K562 (cell line): ENCODE data around the gene ZC3H13. TPM values are rescaled to one million over a fixed set of nuclear protein-coding genes. Genes with fewer than 3 reads are reported as not detected.

Experiments used
- ATAC-seq: fragments of 200-7000 bp; cut with Tn5 transposase; 3 replicates; pipeline ENCODE4 v1.9.1; 2020; ENCODE audit warnings: moderate library complexity
- BruUV-seq: library from RNA; stranded (reverse); fragments of 400-500 nt; replicated peaks from 2 replicates; lab custom pipeline; 2021; lab: Mats Ljungman, UMichigan
- CTCF ChIA-PET: fragments of 300-600 bp; formaldehyde crosslinking; extraction: SDS; loops from one replicate; lab custom pipeline; 2021; ENCODE audit warnings: low intra/inter-chr PET ratio; lab: Yijun Ruan, JAX
- POLR2A ChIA-PET: fragments of 300-600, 350-650 bp; sonication (Branson Sonifier 250); formaldehyde crosslinking; extraction: SDS; loops from one replicate; lab custom pipeline; 2021; ENCODE audit warnings: antibody characterized with exemption, inconsistent platforms; lab: Yijun Ruan, JAX
- DNase-seq, 4 experiments: peaks; one replicate each; pipeline versions ENCODE4 v3.0.0 to v3.0.0-alpha.2; 2011 to 2018; ENCODE audit warnings: low spot score in 3 of 4, mixed read lengths in 3 of 4; ENCODE audit errors: extremely low read depth in 1 of 4
- FAIRE-seq: peaks from 2 replicates; lab custom pipeline; 2011; peaks lifted over from hg19 to GRCh38; lab: Jason Lieb, UNC
- H2AFZ ChIP-seq: 2 replicates; pipeline ENCODE4 v1.6.0; 2011; ENCODE audit warnings: low read depth, low read length, control low read depth, inconsistent platforms
- H3K27ac ChIP-seq: fragments of 200-600 bp; 3 replicates; pipeline ENCODE4 v1.8.0; 2011; ENCODE audit warnings: low read depth, mild to moderate bottlenecking, control low read depth, inconsistent platforms, low read length, moderate library complexity, mixed read lengths; ENCODE audit errors: extremely low read depth
- H3K27me3 ChIP-seq, 2 experiments: fragments of 300-600 bp in 1 of 2; 2 replicates in 1 of 2; 3 replicates in 1 of 2; pipeline versions ENCODE4 v1.6.0 to v1.8.0; 2011; ENCODE audit warnings: inconsistent platforms in 2 of 2, low read length in 2 of 2, mild to moderate bottlenecking in 1 of 2, mixed read lengths in 1 of 2, moderate library complexity in 1 of 2; ENCODE audit not compliant: control insufficient read depth in 2 of 2, insufficient read depth in 2 of 2
- H3K36me3 ChIP-seq: fragments of 300-600 bp; 3 replicates; pipeline ENCODE4 v1.8.0; 2011; ENCODE audit warnings: mild to moderate bottlenecking, low read length, inconsistent platforms; ENCODE audit not compliant: control insufficient read depth, insufficient read depth
- H3K4me1 ChIP-seq, 2 experiments: fragments of 200-600 bp in 1 of 2; replicated peaks in 1 of 2; 2 replicates in 1 of 2; 3 replicates in 1 of 2; pipeline versions ENCODE4 v1.5.1 to v1.8.0; 2011; ENCODE audit warnings: inconsistent platforms in 2 of 2, low read length in 2 of 2, mild to moderate bottlenecking in 1 of 2, mixed read lengths in 1 of 2, moderate library complexity in 1 of 2; ENCODE audit not compliant: control insufficient read depth in 2 of 2, insufficient read depth in 2 of 2
- H3K4me2 ChIP-seq: 2 replicates; pipeline ENCODE4 v1.6.1; 2011; ENCODE audit warnings: low read length, control low read depth, inconsistent platforms, mixed read lengths; ENCODE audit not compliant: insufficient read depth
- H3K4me3 ChIP-seq: fragments of 200-600 bp; sonication (generic), shearing (Covaris generic); 2 replicates; pipeline ENCODE4 v1.5.1; 2016; ENCODE audit warnings: control low read depth, inconsistent platforms
- H3K79me2 ChIP-seq: fragments of 200-600 bp; 3 replicates; pipeline ENCODE4 v1.8.0; 2011; ENCODE audit warnings: low read length, inconsistent platforms; ENCODE audit not compliant: control insufficient read depth, insufficient read depth
- H3K9ac ChIP-seq, 2 experiments: 2 replicates each; pipeline versions ENCODE4 v1.6.0 to v1.6.1; 2011; ENCODE audit warnings: low read depth in 2 of 2, low read length in 2 of 2, control low read depth in 1 of 2, inconsistent platforms in 1 of 2, mild to moderate bottlenecking in 1 of 2, mixed read lengths in 1 of 2; ENCODE audit not compliant: insufficient read depth in 1 of 2
- H3K9me1 ChIP-seq: one replicate; pipeline ENCODE4 v1.6.0; 2011; ENCODE audit warnings: inconsistent platforms, mild to moderate bottlenecking, low read length, moderate library complexity; ENCODE audit not compliant: control insufficient read depth, insufficient read depth
- H3K9me3 ChIP-seq: replicated peaks from 2 replicates; pipeline ENCODE4 v1.5.1; 2011; ENCODE audit warnings: low read depth, low read length, inconsistent platforms; ENCODE audit not compliant: control insufficient read depth, insufficient read depth
- H4K20me1 ChIP-seq: replicated peaks from 2 replicates; pipeline ENCODE4 v1.6.1; 2011; ENCODE audit warnings: low read length, inconsistent platforms, mixed read lengths; ENCODE audit not compliant: control insufficient read depth, insufficient read depth
- CEBPB ChIP-seq: fragments of 450-650 bp; IDR thresholded peaks from 2 replicates; pipeline ENCODE4 v1.6.1; 2016; ENCODE audit warnings: missing genetic modification characterization, missing compliant biosample characterization
- CEBPG ChIP-seq, 3 experiments: fragments of 200-800 bp in 1 of 3; sonication (Bioruptor generic) in 1 of 3; sonication (generic) in 1 of 3; formaldehyde crosslinking in 1 of 3; IDR thresholded peaks in 2 of 3; conservative IDR thresholded peaks in 1 of 3; 2 replicates each; pipeline versions ENCODE4 v1.6.1 to v1.8.0; 2016 to 2022; ENCODE audit warnings: missing compliant biosample characterization in 2 of 3, missing genetic modification characterization in 2 of 3, mild to moderate bottlenecking in 1 of 3, missing genetic modification reagents in 1 of 3
- HNRNPLL ChIP-seq: fragments of 200-400 bp; formaldehyde crosslinking; IDR thresholded peaks from 2 replicates; pipeline ENCODE4 v1.6.1; 2017; ENCODE audit warnings: low read length, low read depth, mild to moderate bottlenecking; ENCODE audit not compliant: poor library complexity, severe bottlenecking
- MYC ChIP-seq, 2 experiments: fragments of 250-450 bp in 1 of 2; sonication (Bioruptor Pico) in 1 of 2; IDR thresholded peaks; 2 replicates each; pipeline versions ENCODE4 v1.5.1 to v1.6.1; 2012 to 2021; ENCODE audit warnings: low read depth in 2 of 2, borderline replicate concordance in 1 of 2, improper control_type of control experiment in 1 of 2, low read length in 1 of 2, mild to moderate bottlenecking in 1 of 2, moderate library complexity in 1 of 2
- NUFIP1 ChIP-seq: fragments of 450-650 bp; IDR thresholded peaks from 2 replicates; pipeline ENCODE4 v1.6.1; 2018; ENCODE audit not compliant: partially characterized antibody
- SMARCC2 ChIP-seq: fragments of 450-650 bp; IDR thresholded peaks from 2 replicates; pipeline ENCODE4 v1.6.1; 2017; ENCODE audit warnings: antibody characterized with exemption, moderate library complexity, mild to moderate bottlenecking, low read depth
- SRF ChIP-seq, 2 experiments: fragments of 250-450, 450-650 bp in 1 of 2; sonication (Bioruptor Pico) in 1 of 2; sonication (generic) in 1 of 2; formaldehyde crosslinking; IDR thresholded peaks; 2 replicates each; pipeline versions ENCODE4 v1.5.0 to v1.5.1; 2020 to 2022; ENCODE audit warnings: mild to moderate bottlenecking in 1 of 2, missing genetic modification reagents in 1 of 2
- STAG1 ChIP-seq: sonication (generic); formaldehyde crosslinking; IDR thresholded peaks from 2 replicates; pipeline ENCODE4 v1.5.0; 2020; ENCODE audit warnings: missing genetic modification reagents, borderline replicate concordance
- TBL1XR1 ChIP-seq, 2 experiments: IDR thresholded peaks; 2 replicates each; pipeline ENCODE4 v1.6.1; 2012; ENCODE audit warnings: improper control_type of control experiment in 2 of 2, low read length in 2 of 2, mild to moderate bottlenecking in 1 of 2
- ZNF184 ChIP-seq: sonication (generic); formaldehyde crosslinking; IDR thresholded peaks from 2 replicates; pipeline ENCODE4 v1.5.0; 2020; ENCODE audit warnings: missing genetic modification reagents
- in situ Hi-C: fragments of 300-500 bp; cut with MboI; formaldehyde crosslinking; loops from 4 replicates; pipeline ENCODE4 v1.15.0; 2018; ENCODE audit warnings: inconsistent platforms, mixed read lengths
- intact Hi-C: fragments of 100-400 bp; cut with micrococcal nuclease; formaldehyde crosslinking; loops from 2 replicates; pipeline ENCODE4 v1.14.2; 2022
- polyA plus RNA-seq, 8 experiments: library from polyadenylated mRNA; depleted of rRNA in 4 of 8; stranded (reverse) in 5 of 8; unstranded in 3 of 8; fragments of >200 nt; fragmentation: Nextera tagmentation in 2 of 8; fragmentation: Illumina TruSeq in 1 of 8; extraction: Ambion mirVana in 2 of 8; extraction: Trizol in 1 of 8; gene quantifications; 2 replicates each; pipeline versions ENCODE4 v1.2.1 to v1.2.3, GENCODE V29; 2011 to 2014; ENCODE audit warnings: inconsistent platforms in 1 of 8, missing spikeins in 1 of 8
- total RNA-seq, 7 experiments: library from RNA; depleted of rRNA in 6 of 7; stranded (reverse); fragments of >200 nt in 6 of 7; fragmentation: Illumina TruSeq in 2 of 7; extraction: Trizol in 2 of 7; gene quantifications; 2 replicates each; pipeline versions ENCODE4 v1.2.1 to v1.2.3, GENCODE V29; 2011 to 2021; ENCODE audit warnings: low replicate concordance in 1 of 7
- TF ChIP-seq, protein P1 (sequence below): fragments of 250-450 bp; sonication (Bioruptor Pico); IDR thresholded peaks from 2 replicates; pipeline ENCODE4 v1.8.0; 2022; ENCODE audit warnings: inconsistent platforms
- TF ChIP-seq, protein P2 (sequence below): fragments of 250-450 bp; sonication (Bioruptor Pico); IDR thresholded peaks from 2 replicates; pipeline ENCODE4 v1.9.0; 2021; ENCODE audit warnings: mild to moderate bottlenecking, inconsistent platforms

Gene ZC3H13
- total and polyA plus RNA-seq, 9 of the 15 experiments (the other 6 are each of a cell fraction or from before 2014, with no cell fraction given), result 4.9 to 27.6 (median 12.1) TPM

DNA sequence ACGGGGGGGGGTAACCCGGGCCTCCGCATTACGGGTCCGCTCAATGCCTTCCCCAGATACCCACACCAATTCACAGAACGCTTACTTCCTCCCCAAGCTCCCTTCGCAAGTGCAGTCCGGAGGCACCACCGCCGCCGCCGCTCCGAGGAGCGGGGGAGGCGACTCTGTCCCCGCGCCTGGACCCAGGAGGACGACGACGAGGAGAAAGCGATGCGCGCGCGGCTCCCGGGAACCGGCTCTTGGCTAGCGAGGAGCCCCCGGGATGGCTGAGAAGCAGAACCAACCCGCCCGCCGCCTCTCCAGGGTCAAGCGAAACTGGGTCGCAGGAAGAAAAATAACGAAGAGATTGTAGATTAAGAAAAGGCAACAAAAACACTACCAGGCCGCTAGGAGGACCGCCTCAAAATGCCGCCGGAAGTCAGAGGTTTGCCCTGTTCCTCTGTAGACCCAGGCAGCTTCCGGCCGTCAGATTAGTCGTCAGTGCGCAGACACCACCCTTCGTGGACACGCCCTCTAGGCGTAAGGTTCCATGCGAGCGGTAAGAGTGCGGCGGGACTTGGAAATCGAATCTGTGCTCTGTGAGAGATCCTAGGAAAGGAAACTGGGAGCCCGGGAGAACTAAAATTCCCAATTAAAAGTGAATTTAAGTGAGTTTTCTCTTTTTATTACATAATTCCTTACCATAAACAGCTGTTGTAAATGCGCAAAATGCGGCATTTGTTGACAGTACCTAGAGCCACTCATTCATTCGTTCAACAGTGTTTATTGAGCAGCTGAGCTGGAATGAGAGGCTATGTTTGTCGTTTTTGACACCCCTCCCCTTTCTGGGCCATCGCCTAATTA lies at the start of gene ZC3H13 (continued):
- TF ChIP-seq CEBPB (tag) (no peak), TBL1XR1 (IDR thresholded peaks at IDR 0.05; ENCODE audit: low read length in 2 of 2) (peak in 1 of 2 experiments; percentile 64; a peak in 2 of 4 replicates), ZNF184 (CRISPR knock-in tag) (no peak), SMARCC2 (no peak), SRF (CRISPR knock-in tag; IDR thresholded peaks at IDR 0.05) (no peak), NUFIP1 (no peak), CEBPG (CRISPR knock-in tag; IDR thresholded peaks at IDR 0.05) (no peak), CEBPG (tag; conservative IDR thresholded peaks at IDR 0.05 in 1 of 2, IDR thresholded peaks at IDR 0.05 in 1 of 2) (no peak), HNRNPLL (peak; percentile 87), STAG1 (CRISPR knock-in tag) (no peak)

DNA sequence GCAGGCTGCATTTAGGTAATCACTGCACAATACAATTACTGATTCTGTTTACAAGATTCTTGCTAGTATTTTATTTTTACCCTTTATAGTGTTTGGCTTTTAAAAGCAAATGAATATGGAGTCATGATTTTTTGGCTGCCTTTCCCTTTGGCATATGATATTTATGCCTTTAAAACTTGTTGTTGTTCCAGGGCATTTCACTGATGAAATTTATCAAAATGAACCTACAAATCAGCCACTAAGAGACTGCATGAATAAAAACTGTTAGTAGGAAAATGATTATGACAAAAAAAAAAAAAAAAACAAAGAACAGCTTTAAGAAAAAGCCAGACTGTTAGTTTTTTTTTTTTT lies 49.7 kb upstream of the ZC3H13 start:
- no peak for FAIRE-seq
- Histone ChIP-seq H3K4me1 (peaks cover 0 to 7% of the 10 kb centered on the region in 2 experiments; a peak in 2 of 5 replicates), H3K4me3 (no peak overlapping the region), H3K9me1 (no peaks in the 10 kb centered on the region), H3K79me2 (no peaks in the 10 kb centered on the region), H2AFZ (no peak overlapping the region), H3K9me3 (no peaks in the 10 kb centered on the region), H4K20me1 (no peaks in the 10 kb centered on the region), H3K27ac (no peak overlapping the region), H3K9ac (no peak overlapping the region), H3K4me2 (no peak overlapping the region), H3K27me3 (no peaks in the 10 kb centered on the region), H3K36me3 (no peaks in the 10 kb centered on the region)
- POLR2A ChIA-PET, result no interaction called here
- DNase-seq, result no peak
- in situ Hi-C loops (no loop called here), intact Hi-C loops (no loop called here)
- CTCF ChIA-PET, result no interaction called here
- no peak for ATAC-seq
- no TSS peak for BruUV-seq
- TF ChIP-seq, protein P1, sequence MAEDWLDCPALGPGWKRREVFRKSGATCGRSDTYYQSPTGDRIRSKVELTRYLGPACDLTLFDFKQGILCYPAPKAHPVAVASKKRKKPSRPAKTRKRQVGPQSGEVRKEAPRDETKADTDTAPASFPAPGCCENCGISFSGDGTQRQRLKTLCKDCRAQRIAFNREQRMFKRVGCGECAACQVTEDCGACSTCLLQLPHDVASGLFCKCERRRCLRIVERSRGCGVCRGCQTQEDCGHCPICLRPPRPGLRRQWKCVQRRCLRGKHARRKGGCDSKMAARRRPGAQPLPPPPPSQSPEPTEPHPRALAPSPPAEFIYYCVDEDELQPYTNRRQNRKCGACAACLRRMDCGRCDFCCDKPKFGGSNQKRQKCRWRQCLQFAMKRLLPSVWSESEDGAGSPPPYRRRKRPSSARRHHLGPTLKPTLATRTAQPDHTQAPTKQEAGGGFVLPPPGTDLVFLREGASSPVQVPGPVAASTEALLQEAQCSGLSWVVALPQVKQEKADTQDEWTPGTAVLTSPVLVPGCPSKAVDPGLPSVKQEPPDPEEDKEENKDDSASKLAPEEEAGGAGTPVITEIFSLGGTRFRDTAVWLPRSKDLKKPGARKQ (CRISPR knock-in tag), result no peak
- TF ChIP-seq, protein P2, sequence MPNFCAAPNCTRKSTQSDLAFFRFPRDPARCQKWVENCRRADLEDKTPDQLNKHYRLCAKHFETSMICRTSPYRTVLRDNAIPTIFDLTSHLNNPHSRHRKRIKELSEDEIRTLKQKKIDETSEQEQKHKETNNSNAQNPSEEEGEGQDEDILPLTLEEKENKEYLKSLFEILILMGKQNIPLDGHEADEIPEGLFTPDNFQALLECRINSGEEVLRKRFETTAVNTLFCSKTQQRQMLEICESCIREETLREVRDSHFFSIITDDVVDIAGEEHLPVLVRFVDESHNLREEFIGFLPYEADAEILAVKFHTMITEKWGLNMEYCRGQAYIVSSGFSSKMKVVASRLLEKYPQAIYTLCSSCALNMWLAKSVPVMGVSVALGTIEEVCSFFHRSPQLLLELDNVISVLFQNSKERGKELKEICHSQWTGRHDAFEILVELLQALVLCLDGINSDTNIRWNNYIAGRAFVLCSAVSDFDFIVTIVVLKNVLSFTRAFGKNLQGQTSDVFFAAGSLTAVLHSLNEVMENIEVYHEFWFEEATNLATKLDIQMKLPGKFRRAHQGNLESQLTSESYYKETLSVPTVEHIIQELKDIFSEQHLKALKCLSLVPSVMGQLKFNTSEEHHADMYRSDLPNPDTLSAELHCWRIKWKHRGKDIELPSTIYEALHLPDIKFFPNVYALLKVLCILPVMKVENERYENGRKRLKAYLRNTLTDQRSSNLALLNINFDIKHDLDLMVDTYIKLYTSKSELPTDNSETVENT (CRISPR knock-in tag), result no peak
- TF ChIP-seq MYC (IDR thresholded peaks at IDR 0.05; ENCODE audit: low read depth, low read length), result no peak
- TF ChIP-seq MYC (CRISPR knock-in tag; IDR thresholded peaks at IDR 0.05; ENCODE audit: borderline replicate concordance, low read depth), result no peak
- TF ChIP-seq HNRNPLL, result no peak
